ENCODE data around the gene PCDHGA9.

PCDHGA9 gene

GRCh38 chr5:141437221-141437620 lies 34.6 kb downstream of the PCDHGA9 start:
- no peak for TF ChIP-seq SIN3A (IDR thresholded peaks at IDR 0.05; ENCODE audit: borderline replicate concordance, insufficient read depth, low read length)
- no peak for TF ChIP-seq TAF1 (IDR thresholded peaks at IDR 0.05; ENCODE audit: borderline replicate concordance, insufficient read depth, low read length)
- TF ChIP-seq POLR2AphosphoS5 (IDR thresholded peaks at IDR 0.05; ENCODE audit: low read depth, low read length): no peak
- TF ChIP-seq FOXP2 (optimal IDR thresholded peaks at IDR 0.05; ENCODE audit: borderline replicate concordance, extremely low read depth, extremely low read length, insufficient read depth): no peak
- TF ChIP-seq, protein P1, sequence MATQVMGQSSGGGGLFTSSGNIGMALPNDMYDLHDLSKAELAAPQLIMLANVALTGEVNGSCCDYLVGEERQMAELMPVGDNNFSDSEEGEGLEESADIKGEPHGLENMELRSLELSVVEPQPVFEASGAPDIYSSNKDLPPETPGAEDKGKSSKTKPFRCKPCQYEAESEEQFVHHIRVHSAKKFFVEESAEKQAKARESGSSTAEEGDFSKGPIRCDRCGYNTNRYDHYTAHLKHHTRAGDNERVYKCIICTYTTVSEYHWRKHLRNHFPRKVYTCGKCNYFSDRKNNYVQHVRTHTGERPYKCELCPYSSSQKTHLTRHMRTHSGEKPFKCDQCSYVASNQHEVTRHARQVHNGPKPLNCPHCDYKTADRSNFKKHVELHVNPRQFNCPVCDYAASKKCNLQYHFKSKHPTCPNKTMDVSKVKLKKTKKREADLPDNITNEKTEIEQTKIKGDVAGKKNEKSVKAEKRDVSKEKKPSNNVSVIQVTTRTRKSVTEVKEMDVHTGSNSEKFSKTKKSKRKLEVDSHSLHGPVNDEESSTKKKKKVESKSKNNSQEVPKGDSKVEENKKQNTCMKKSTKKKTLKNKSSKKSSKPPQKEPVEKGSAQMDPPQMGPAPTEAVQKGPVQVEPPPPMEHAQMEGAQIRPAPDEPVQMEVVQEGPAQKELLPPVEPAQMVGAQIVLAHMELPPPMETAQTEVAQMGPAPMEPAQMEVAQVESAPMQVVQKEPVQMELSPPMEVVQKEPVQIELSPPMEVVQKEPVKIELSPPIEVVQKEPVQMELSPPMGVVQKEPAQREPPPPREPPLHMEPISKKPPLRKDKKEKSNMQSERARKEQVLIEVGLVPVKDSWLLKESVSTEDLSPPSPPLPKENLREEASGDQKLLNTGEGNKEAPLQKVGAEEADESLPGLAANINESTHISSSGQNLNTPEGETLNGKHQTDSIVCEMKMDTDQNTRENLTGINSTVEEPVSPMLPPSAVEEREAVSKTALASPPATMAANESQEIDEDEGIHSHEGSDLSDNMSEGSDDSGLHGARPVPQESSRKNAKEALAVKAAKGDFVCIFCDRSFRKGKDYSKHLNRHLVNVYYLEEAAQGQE (IDR thresholded peaks at IDR 0.05; ENCODE audit: insufficient read depth in 1 of 2, low read depth in 2 of 2, low read length in 2 of 2): no peak

GRCh38 chr5:141439411-141440141 lies 37.0 kb downstream of the PCDHGA9 start:
- no peak for TF ChIP-seq FOXP2 (optimal IDR thresholded peaks at IDR 0.05; ENCODE audit: borderline replicate concordance, extremely low read depth, extremely low read length, insufficient read depth)

- TF ChIP-seq, protein P1 (IDR thresholded peaks at IDR 0.05; ENCODE audit: insufficient read depth in 1 of 2, low read depth in 2 of 2, low read length in 2 of 2): no peak
- TF ChIP-seq FOXP2 (optimal IDR thresholded peaks at IDR 0.05; ENCODE audit: borderline replicate concordance, extremely low read depth, extremely low read length, insufficient read depth) (no peak), TAF1 (IDR thresholded peaks at IDR 0.05; ENCODE audit: borderline replicate concordance, insufficient read depth, low read length) (no peak), SIN3A (IDR thresholded peaks at IDR 0.05; ENCODE audit: borderline replicate concordance, insufficient read depth, low read length) (no peak), POLR2AphosphoS5 (IDR thresholded peaks at IDR 0.05; ENCODE audit: low read depth, low read length) (no peak)
Observed at GRCh38 chr5:141440341-141440740, 37.8 kb downstream of the PCDHGA9 start.

DNA sequence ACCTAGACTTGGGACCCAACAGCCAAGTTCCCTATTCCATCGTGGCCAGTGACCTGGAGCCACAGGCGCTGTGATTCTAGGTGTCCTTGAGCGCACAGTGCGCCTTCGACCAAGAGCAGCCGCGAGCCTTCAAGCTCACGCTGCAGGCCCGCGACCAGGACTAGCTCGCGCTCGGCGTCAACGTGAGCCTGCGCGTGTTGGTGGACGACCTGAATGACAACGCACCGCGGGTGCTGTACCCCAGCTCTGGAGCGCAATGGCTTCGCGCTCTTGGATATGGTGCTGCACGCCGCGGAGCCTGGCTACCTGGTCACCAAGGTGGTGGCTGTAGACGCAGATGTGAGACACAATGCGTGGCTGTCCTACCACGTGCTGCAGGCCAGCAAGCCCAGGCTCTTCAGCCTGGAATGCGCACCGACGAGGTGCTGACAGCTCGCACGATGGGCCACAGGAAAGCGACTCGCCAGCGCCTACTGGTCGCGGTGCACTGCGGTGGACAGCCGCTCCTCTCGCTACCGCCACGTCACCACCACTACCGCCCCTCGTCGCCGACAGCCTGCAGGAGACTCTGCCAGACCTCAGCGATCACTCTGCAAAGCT lies 39.1 kb downstream of the PCDHGA9 start:
- TF ChIP-seq SIN3A (IDR thresholded peaks at IDR 0.05; ENCODE audit: borderline replicate concordance, insufficient read depth, low read length) (no peak), POLR2AphosphoS5 (IDR thresholded peaks at IDR 0.05; ENCODE audit: low read depth, low read length) (no peak), TAF1 (IDR thresholded peaks at IDR 0.05; ENCODE audit: borderline replicate concordance, insufficient read depth, low read length) (no peak), FOXP2 (optimal IDR thresholded peaks at IDR 0.05; ENCODE audit: borderline replicate concordance, extremely low read depth, extremely low read length, insufficient read depth) (no peak)
- TF ChIP-seq, protein P1 (IDR thresholded peaks at IDR 0.05; ENCODE audit: insufficient read depth in 1 of 2, low read depth in 2 of 2, low read length in 2 of 2): no peak
